GM19395 (cell line): ENCODE measurements around the gene RRN3.
"Not testable (repeated sequence)": the region's sequence is repeated elsewhere in the genome, so short reads cannot be mapped to it uniquely, and the experiment has no call there.

Source experiments
- ATAC-seq: cut with Tn5 transposase; IDR thresholded peaks from one replicate; pipeline ENCODE4 v1.9.1; 2021; ENCODE audit warnings: mild to moderate bottlenecking, moderate library complexity; ENCODE audit not compliant: unreplicated experiment

The RRN3 gene

DNA sequence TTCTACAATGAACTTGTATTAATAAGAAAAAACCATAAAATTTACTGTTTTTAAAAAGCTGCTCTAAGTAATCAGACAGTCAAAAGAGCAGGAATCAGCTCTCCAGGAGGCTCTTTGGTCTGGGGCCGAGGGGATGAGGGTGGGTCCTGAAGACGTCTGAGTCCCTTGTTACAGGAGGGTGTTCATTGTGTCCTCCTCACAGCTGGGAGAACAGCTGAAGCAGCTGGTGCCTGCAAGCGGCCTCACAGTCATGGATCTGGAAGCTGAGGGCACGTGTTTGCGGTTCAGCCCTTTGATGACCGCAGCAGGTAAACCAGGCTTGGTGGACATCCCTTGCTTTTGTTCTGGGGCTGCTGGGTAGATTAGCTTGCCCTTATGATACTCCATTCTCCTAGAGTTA, 64.3 kb downstream of the RRN3 start:
- ATAC-seq, result not testable (repeated sequence)

- not testable (repeated sequence) for ATAC-seq
Observed at GRCh38 chr16:15028801-15029698, 65.0 kb downstream of the RRN3 start.

GRCh38 chr16:15028345-15028715, 65.7 kb downstream of the RRN3 start:
- ATAC-seq, result not testable (repeated sequence)

DNA sequence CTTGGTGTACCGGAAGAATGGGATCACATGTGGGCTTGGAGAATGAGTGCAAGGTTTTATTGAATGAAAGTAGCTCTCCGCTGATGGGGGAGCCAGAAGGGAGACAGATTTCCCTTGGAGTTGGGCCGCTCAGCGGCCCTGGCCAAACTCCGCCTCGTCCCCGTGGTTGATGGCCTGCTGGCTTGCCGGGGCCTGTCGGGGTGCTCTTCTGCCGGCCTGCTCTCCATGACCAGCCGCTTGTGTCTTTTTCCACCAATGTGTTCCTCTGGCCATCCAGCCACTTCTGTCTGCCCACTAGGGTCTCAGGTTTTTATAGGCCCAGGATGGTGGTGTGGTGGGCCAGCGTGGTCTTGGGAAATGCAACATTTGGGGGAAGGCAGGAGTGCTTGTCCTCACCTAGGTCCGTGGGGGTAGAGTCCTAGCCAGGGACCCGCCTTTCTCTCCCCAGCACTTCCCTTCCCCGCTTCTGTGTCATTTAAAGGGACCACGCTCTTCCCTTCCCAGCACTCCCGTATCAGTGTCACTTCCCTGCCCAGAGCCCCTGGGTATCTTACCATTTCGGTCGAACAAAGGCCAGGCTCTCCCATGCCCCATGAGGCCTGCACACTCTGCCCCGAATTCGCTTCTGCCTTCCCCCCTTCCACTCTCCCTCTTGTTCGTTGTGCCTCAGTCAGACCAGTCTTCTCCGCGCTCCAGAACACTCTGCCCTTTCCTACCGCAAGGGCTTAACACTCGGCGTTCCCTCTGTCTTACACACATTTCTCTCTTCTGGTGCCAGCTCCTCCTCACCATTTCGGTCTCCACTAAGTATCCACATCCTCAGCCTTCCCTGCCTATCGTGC, 66.3 kb downstream of the RRN3 start:
- ATAC-seq, result not testable (repeated sequence)

DNA sequence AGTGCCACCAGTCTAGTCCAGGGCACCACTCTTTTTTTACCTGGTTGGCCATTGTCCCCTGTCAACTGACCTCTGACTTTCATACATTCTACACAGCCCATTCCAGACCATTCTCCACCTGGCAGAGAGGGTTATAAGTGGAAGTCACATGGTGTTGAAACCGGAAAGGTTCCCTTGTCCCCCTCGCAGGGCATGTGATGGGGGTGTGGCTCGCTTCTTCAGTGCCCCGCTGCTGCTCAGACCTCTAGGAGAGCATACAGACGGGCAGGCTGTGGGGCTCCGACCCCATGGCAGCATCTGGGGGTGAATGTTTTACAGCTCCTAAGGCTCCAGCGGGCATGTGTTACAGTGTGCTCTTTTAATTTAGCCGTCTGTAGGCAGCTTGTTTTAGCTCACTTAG, 67.0 kb downstream of the RRN3 start:
- ATAC-seq, result not testable (repeated sequence)

- ATAC-seq, result not testable (repeated sequence)
Observed at GRCh38 chr16:15025234-15025951, 68.7 kb downstream of the RRN3 start.

DNA sequence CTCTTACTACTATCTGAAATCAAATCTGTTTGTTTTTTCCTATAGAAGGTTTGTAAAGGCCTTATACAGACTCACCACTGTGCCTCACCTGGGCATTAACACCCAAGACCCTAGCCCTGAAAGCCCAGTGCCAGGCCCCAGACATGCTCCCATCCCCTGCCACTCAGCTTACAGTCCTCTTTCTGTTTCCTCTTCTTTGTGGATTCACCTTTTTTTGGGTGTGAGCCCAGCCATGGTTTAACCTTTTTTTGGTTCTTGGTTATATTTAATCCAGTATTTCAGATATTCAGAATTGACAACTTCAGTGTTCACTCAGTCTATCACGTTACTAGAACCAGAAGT, 69.2 kb downstream of the RRN3 start:
- ATAC-seq, result not testable (repeated sequence)

DNA sequence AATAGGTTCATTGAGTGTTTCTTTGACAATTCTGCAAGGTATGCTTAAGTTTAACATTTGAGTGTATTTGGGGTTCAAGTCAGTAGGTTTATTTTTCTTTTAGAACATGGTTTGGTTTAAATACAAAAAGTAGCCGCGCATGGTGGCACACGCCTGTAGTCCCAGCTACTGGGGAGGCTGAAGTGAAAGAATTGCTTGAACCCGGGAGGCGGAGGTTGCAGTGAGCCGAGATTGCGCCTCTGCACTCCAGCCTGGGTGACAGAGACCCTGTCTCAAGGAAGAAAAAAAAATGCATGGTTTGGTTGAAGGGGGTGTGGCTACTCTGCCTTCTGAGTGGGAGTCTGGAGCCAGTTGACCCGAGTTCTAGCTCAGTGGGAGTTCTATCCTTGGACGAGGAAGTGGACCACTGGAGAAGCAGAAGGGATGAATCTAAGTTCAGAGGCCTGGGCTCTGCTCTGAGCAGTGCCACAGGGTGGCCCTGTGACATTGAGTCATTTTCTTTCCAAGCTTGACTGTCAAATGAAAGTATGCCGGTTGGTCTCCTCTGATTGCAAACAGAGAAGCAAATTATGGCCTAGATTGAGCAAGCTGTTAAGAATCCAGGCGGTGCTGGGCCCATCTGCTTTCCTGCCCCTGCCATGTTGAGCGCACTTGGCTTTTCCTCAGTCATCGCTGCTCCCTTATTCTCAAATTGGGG, 70.5 kb downstream of the RRN3 start:
- ATAC-seq, result not testable (repeated sequence)

GRCh38 chr16:15022194-15022593, 71.9 kb downstream of the RRN3 start:
- ATAC-seq, result peak; percentile 78

DNA sequence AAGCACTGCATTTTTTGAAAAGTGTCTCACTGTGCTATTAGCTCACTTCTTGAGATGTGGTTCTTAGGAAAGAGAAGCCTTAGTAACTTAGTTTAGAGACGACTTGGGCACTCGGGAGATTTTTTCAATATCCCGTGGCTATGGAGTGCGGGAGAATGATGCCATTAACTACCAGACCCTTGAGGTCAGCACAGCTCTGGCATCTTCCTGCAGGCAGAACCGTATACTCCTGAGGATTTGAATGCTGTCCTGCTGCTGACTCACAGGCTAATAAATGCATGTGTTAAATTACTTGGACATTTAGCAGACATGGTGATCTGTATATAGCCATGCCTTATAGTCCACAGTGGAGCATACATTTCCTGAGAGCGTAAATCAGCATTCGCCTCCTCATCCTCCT, 72.6 kb downstream of the RRN3 start:
- not testable (repeated sequence) for ATAC-seq

DNA sequence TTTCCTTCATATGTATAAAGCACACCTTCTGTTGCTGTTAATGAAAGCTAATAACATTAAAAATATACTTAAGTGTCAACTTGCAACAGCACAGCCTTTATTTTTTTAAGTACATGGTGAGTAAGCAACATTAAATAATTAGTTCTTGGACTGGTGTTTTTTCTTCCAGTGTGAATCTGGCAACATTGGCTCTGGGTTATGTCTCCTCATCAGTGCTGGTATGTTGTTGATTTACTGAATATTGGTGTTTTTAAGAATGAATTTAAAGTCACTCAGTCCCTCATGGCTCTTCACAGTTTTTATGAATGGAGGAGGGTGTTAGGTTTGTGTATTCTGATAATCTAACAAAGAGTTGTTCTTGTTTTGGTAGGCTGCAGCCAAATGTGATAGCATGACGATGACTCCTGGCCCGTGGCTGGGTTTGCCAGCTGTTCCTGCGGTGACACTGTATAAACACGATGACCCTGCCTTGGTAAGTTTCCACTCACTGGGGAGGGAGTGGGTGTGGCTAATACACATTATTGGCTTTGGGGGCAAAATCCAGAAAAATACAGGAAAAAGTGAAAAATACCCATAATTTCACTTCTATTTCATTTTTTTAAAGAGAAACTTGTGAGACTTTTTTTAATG, 77.0 kb downstream of the RRN3 start:
- ATAC-seq, result not testable (repeated sequence)

DNA sequence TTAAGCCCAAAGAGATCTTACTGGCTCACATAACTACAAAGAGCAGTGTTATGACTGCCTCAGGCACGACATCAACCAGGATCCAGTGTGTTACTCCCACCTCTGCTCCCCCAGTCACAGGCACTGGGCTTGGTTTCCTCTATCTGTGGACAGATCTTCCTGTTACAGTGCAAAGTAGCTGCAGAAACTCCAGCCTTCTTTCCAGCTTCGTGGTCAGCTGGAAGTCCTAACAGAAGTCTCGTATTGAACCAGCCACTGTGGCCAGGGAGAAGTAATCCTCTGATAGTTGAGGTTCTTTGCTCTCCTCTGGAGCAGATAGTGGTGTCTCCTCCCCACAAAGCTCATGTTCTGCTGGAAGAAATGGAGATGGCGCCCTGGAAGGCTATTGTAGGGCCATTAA, 77.7 kb downstream of the RRN3 start:
- ATAC-seq, result not testable (repeated sequence)

- not testable (repeated sequence) for ATAC-seq
Observed at GRCh38 chr16:15015671-15016070, 78.4 kb downstream of the RRN3 start.

DNA sequence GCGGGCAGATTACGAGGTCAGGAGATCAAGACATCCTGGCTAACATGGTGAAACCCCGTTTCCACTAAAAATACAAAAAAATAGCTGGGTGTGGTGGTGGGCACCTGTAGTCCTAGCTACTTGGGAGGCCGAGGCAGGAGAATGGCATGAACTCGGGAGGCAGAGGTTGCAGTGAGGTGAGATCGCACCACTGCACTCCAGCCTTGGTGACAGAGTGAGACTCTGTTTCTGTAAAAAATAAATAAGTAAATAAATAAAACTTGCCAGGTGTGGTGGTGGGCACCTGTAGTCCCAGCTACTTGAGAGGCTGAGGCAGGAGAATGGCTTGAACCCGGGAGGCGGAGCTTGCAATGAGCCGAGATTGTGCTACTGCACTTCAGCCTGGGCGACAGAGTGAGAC, 81.1 kb downstream of the RRN3 start:
- not testable (repeated sequence) for ATAC-seq
